HEK293 (cell line): Measurements from ENCODE around the gene ZNF444.
A peak's percentile ranks its signal among the peaks of the same experiment; 100 is the strongest.
"Not testable (repeated sequence)": the region's sequence is repeated elsewhere in the genome, so short reads cannot be mapped to it uniquely, and the experiment has no call there.

Source experiments
- CTCF ChIA-PET: fragments of 350-600 bp; formaldehyde crosslinking; extraction: SDS; loops from one replicate; lab custom pipeline; 2021; ENCODE audit warnings: antibody characterized with exemption; lab: Yijun Ruan, JAX
- POLR2A ChIA-PET: fragments of 300-600 bp; formaldehyde crosslinking; extraction: SDS; loops from one replicate; lab custom pipeline; 2020; ENCODE audit warnings: antibody characterized with exemption, inconsistent platforms; lab: Yijun Ruan, JAX
- H3K27ac ChIP-seq: fragments of 200-500 bp; sonication (Bioruptor generic); 2 replicates; pipeline ENCODE4 v1.5.1; 2014; ENCODE audit warnings: low read depth, low read length, control low read depth, inconsistent platforms; ENCODE audit errors: extremely low read depth
- H3K36me3 ChIP-seq, 2 experiments: fragments of 200-500 bp in 1 of 2; sonication (Bioruptor generic) in 1 of 2; 1 replicate in 1 of 2; 2 replicates in 1 of 2; pipeline ENCODE4 v1.5.1; 2014 to 2017; ENCODE audit warnings: inconsistent platforms in 2 of 2, low read length in 2 of 2; ENCODE audit not compliant: control insufficient read depth in 2 of 2, insufficient read depth in 1 of 2
- H3K4me1 ChIP-seq: fragments of 200-500 bp; sonication (Bioruptor generic); 2 replicates; pipeline ENCODE4 v1.5.1; 2014; ENCODE audit warnings: mild to moderate bottlenecking, low read length, inconsistent platforms; ENCODE audit not compliant: control insufficient read depth, insufficient read depth
- H3K4me3 ChIP-seq: 2 replicates; pipeline ENCODE4 v1.5.1; 2011; ENCODE audit warnings: low read depth, mild to moderate bottlenecking, control low read depth, low read length, moderate library complexity
- H3K9me3 ChIP-seq: fragments of 200-500 bp; sonication (Bioruptor generic); 2 replicates; pipeline ENCODE4 v1.5.1; 2014; ENCODE audit warnings: low read depth, low read length, inconsistent platforms; ENCODE audit not compliant: control insufficient read depth, insufficient read depth
- PBX3 ChIP-seq: sonication (generic); formaldehyde crosslinking; IDR thresholded peaks from 2 replicates; pipeline ENCODE4 v1.8.1; 2022; ENCODE audit warnings: mild to moderate bottlenecking, moderate library complexity, missing genetic modification reagents
- ZNF248 ChIP-seq: fragments of 450-650 bp; formaldehyde crosslinking; IDR thresholded peaks from 2 replicates; pipeline ENCODE4 v1.5.1; 2017; ENCODE audit warnings: missing biosample characterization, missing genetic modification characterization
- ZNF362 ChIP-seq: fragments of 450-650 bp; formaldehyde crosslinking; IDR thresholded peaks from 2 replicates; pipeline ENCODE4 v1.5.1; 2016; ENCODE audit warnings: missing biosample characterization, missing genetic modification characterization
- ZNF394 ChIP-seq: fragments of 450-650 bp; formaldehyde crosslinking; IDR thresholded peaks from 2 replicates; pipeline ENCODE4 v1.5.1; 2016; ENCODE audit warnings: missing biosample characterization, missing genetic modification characterization, mild to moderate bottlenecking, moderate library complexity, borderline replicate concordance
- ZNF544 ChIP-seq: fragments of 450-650 bp; formaldehyde crosslinking; IDR thresholded peaks from 2 replicates; pipeline ENCODE4 v1.5.0; 2017; ENCODE audit warnings: missing biosample characterization, missing genetic modification characterization
- ZNF600 ChIP-seq: fragments of 450-650 bp; formaldehyde crosslinking; IDR thresholded peaks from 2 replicates; pipeline ENCODE4 v1.5.1; 2016; ENCODE audit warnings: missing biosample characterization, missing genetic modification characterization
- ZNF624 ChIP-seq: fragments of 450-650 bp; formaldehyde crosslinking; IDR thresholded peaks from 2 replicates; pipeline ENCODE4 v1.5.1; 2017; ENCODE audit warnings: missing biosample characterization, missing genetic modification characterization
- TF ChIP-seq, protein P1 (sequence below): fragments of 450-650 bp; formaldehyde crosslinking; IDR thresholded peaks from 2 replicates; pipeline ENCODE4 v1.5.1; 2016; ENCODE audit warnings: missing biosample characterization, missing genetic modification characterization, low read depth

The ZNF444 gene

GRCh38 chr19:56193981-56194640 is 53.0 kb downstream of the ZNF444 start (continued):
- TF ChIP-seq ZNF362 (no peak), ZNF394 (tag by site-specific recombination) (no peak), ZNF248 (tag by site-specific recombination) (no peak), ZNF544 (tag by site-specific recombination) (no peak)

DNA sequence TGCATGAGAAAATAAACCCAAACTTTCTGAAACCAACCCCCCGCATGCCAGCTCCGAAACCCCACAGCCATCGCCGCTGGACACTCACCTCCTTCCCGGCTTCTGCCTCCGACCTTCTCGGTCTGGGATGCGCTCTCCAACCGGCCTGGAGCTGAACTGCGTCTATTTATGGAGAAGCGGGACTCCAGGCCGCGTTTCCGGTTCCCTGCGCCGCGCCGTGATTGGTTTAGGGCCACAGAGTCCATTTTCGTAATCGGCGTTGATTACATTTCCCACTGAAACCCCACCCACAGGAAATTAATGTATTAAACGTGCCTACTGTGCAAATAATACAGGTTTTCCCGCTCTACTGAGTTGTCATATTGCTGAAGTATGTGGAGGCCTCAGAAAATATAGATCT is 56.6 kb downstream of the ZNF444 start, which contains the start of gene ZSCAN5B:
Gene ZSCAN5B (minus strand): TSS at position 138 of the 400 bp plus-strand sequence. CDS start 4,731 bp downstream, outside the sequence.
- CTCF ChIA-PET, H3K36me3 ChIP-seq, H3K27ac ChIP-seq, H3K9me3 ChIP-seq, H3K4me3 ChIP-seq, H3K4me1 ChIP-seq, POLR2A ChIA-PET: not testable (repeated sequence)

DNA sequence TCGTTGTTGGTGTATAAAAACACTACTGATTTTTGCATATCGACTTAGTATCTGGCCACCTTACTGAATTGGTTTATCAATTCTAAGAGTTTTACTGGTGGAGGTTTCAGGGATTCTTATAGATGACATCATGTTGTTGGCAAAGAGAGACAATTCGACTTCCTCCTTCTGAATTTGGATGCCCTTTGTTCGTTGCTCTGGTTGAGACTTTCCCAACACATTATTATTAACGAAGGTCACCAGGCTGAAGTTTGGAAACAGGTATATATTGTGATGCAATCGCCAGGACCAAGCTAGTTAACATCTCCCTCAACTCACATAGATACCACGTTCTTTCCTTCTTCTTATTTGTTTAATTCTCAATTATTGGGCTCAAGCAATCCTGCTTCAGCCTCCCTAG is 58.6 kb downstream of the ZNF444 start:
- Histone ChIP-seq H3K36me3 (no peaks in the 10 kb centered on the region), H3K4me1 (no peaks in the 10 kb centered on the region), H3K4me3 (no peak overlapping the region), H3K9me3 (no peaks in the 10 kb centered on the region), H3K27ac (no peak overlapping the region)
- TF ChIP-seq PBX3 (CRISPR knock-in tag): no peak
- TF ChIP-seq, protein P1, sequence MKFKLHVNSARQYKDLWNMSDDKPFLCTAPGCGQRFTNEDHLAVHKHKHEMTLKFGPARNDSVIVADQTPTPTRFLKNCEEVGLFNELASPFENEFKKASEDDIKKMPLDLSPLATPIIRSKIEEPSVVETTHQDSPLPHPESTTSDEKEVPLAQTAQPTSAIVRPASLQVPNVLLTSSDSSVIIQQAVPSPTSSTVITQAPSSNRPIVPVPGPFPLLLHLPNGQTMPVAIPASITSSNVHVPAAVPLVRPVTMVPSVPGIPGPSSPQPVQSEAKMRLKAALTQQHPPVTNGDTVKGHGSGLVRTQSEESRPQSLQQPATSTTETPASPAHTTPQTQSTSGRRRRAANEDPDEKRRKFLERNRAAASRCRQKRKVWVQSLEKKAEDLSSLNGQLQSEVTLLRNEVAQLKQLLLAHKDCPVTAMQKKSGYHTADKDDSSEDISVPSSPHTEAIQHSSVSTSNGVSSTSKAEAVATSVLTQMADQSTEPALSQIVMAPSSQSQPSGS (tag by site-specific recombination): peak; percentile 51; the same call in 1 of the 2 replicates
- POLR2A ChIA-PET: no interaction called here
- CTCF ChIA-PET: interaction anchor here (0.6 to 1.3 kb wide), 3 partner anchors 53 to 1780 kb away, joined by 3 to 4 read pairs (median 3); no protein-coding TSS in a partner anchor

DNA sequence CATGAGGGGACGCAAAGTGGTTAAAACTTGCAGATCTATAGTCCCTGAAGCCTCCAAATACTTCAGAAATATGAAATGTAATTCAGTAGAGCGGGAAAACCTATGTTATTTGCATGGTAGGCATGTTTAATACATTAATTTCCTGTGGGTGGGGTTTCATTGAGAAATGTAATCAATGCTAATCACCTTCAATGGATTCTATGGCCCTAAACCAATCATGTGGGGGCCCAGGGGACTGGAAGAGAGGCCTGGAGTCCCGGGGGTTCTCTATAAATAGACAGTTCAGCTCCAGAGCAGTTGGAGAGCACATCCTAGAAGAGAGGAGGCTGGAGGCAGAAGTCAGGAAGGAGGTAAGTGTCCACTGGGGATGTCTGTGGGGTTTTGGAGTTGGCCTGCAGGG is 60.9 kb downstream of the ZNF444 start, which contains the start of gene ZSCAN5C:
Gene ZSCAN5C (plus strand): TSS at position 301 of the 400 bp plus-strand sequence. CDS start 3,641 bp downstream, outside the sequence.
- no peaks in the 10 kb centered on the region for H3K36me3 ChIP-seq
- no peak for TF ChIP-seq ZNF624 (tag by site-specific recombination)
- no peak for TF ChIP-seq ZNF600 (tag by site-specific recombination)
- ChIA-PET POLR2A (no interaction called here), CTCF (no interaction called here)
- H3K4me1 ChIP-seq: no peaks in the 10 kb centered on the region
- no peak within 1 kb of the TSS for H3K27ac ChIP-seq
- H3K9me3 ChIP-seq: no peaks in the 10 kb centered on the region
- H3K4me3 ChIP-seq: no peak within 1 kb of the TSS

- POLR2A ChIA-PET, H3K27ac ChIP-seq, H3K4me1 ChIP-seq, H3K36me3 ChIP-seq, H3K4me3 ChIP-seq, H3K9me3 ChIP-seq: not testable (repeated sequence)
- CTCF ChIA-PET: interaction anchor here (0.8 to 1.1 kb wide), 2 partner anchors 14 to 23 kb away, joined by 3 read pairs; no protein-coding TSS in a partner anchor
These were observed 66.5 kb downstream of the ZNF444 start for GRCh38 chr19:56207581-56207980.
